GM12865 (cell line): ENCODE results near the gene DCUN1D1.

ENCODE experiments used
- DNase-seq: peaks from one replicate; pipeline ENCODE4 v3.0.0; 2010; ENCODE audit warnings: low read depth
- H3K4me3 ChIP-seq: 2 replicates; pipeline ENCODE4 v1.5.1; 2011; ENCODE audit warnings: mild to moderate bottlenecking, low read depth, low read length, control low read depth
- TF ChIP-seq, protein P1 (sequence below): IDR thresholded peaks from 2 replicates; pipeline ENCODE4 v1.5.1; 2011; ENCODE audit warnings: low read length, control low read depth, low read depth, inconsistent platforms; ENCODE audit not compliant: insufficient read depth; ENCODE audit errors: missing control alignments

DCUN1D1 gene

DNA sequence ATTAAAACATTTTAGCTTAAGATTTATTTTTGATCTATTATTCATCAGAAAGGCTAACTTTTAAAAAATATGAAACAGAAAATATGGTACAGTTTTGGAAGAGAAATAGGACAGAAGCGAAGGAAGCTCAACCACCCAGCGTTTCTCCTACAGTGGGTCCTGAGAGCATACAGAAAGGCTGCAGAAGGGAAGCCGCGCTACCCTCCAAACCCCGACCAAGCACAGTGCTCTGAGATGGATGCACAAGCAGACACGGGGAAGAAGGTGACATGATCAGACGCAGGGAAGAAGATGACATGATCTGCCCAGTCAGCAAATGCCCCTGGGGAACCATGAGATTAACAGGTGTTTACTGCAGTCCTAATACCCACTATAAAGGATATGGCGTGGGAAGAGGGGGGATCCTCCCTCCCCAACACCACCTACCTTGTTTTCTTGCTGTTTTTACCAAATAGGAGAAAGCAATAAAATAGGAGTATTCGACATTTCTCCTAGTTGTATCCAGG is 14.4 kb downstream of the DCUN1D1 start:
- DNase-seq, result no peak
- TF ChIP-seq, protein P1, sequence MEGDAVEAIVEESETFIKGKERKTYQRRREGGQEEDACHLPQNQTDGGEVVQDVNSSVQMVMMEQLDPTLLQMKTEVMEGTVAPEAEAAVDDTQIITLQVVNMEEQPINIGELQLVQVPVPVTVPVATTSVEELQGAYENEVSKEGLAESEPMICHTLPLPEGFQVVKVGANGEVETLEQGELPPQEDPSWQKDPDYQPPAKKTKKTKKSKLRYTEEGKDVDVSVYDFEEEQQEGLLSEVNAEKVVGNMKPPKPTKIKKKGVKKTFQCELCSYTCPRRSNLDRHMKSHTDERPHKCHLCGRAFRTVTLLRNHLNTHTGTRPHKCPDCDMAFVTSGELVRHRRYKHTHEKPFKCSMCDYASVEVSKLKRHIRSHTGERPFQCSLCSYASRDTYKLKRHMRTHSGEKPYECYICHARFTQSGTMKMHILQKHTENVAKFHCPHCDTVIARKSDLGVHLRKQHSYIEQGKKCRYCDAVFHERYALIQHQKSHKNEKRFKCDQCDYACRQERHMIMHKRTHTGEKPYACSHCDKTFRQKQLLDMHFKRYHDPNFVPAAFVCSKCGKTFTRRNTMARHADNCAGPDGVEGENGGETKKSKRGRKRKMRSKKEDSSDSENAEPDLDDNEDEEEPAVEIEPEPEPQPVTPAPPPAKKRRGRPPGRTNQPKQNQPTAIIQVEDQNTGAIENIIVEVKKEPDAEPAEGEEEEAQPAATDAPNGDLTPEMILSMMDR, result no peak
- no peak overlapping the region for H3K4me3 ChIP-seq

- no peak for DNase-seq
- H3K4me3 ChIP-seq, result no peak overlapping the region
- TF ChIP-seq, protein P1, result no peak
Observed at GRCh38 chr3:182964179-182964578, 16.2 kb downstream of the DCUN1D1 start.

DNA sequence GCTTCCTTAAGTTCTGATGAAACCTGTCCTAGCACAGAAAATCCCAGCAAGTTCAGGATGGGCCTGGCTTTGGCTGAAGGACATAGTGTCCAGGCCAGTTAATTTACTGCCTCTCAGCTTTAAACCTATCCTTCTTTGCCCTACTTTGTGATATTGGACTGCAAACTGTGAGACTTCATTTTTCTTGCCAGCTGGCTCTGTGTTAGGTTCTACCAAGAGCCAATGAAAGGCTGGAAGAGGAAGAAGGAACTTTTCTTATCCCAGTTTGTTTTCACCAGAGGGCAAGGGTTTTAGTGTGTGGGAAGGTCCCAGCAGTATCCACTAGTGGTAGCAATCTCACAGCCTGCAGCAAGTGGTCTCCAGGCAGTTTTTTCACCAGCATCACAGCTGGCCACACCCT is 18.2 kb downstream of the DCUN1D1 start:
- no peak for DNase-seq
- H3K4me3 ChIP-seq, result no peak overlapping the region
- TF ChIP-seq, protein P1, result no peak

GRCh38 chr3:182959474-182960350 is 20.6 kb downstream of the DCUN1D1 start:
- H3K4me3 ChIP-seq, result no peak overlapping the region
- TF ChIP-seq, protein P1, result no peak
- DNase-seq, result no peak

DNA sequence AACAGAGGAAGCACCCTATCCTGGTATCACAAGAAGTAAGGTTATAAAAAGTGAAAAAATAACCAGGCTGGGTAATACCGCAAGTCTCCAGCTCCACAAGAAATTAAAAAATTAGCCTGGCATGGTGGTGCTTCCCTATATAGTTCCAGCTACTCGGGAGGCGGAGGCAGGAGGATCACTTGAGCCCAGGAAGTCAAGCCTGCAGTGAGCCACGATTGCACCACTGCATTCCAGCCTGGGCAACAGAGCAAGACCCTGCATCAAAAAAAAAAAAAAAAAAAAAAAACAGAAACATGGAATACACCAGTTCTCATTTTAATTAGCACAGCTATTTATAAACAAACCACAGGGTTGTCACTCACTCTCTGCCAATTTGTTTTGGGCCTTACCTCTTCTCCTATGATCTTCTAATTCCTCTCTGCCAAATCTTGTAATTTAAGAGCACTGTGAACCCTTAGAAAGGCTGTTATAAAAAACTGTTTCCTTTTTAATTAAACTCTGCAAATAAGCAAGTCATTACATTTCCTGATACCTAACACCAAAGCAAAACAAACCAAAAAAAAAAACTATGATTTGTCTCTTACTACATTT is 22.6 kb downstream of the DCUN1D1 start:
- TF ChIP-seq, protein P1, result no peak
- DNase-seq, result no peak
- H3K4me3 ChIP-seq, result no peak overlapping the region

DNA sequence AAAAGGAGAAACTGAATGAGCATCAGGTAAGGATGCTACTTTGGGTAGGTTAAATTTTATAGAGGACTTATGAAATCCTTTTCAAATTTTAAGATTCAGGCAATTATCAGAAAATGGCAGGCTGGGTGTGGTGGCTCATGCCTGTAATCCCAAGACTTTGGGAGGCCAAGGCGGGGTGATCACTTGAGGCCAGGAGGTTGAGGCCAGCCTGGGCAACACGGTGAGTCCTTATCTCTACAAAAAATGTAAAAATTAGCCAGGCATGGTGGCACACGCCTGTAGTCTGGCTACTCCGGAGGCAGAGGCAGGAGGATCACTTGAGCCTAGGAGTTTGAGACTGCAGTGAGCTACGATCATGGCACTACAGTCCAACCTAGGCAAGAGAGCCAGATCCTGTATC is 23.1 kb downstream of the DCUN1D1 start:
- no peak overlapping the region for H3K4me3 ChIP-seq
- TF ChIP-seq, protein P1, result no peak
- DNase-seq, result no peak
